GM18858 (cell line): ENCODE results near the gene HTR3C.
"Not testable (repeated sequence)": the region's sequence is repeated elsewhere in the genome, so short reads cannot be mapped to it uniquely, and the experiment has no call there.

ENCODE experiments used
- ATAC-seq: cut with Tn5 transposase; IDR thresholded peaks from one replicate; pipeline ENCODE4 v1.9.1; 2021; ENCODE audit not compliant: unreplicated experiment

HTR3C gene, protein sequence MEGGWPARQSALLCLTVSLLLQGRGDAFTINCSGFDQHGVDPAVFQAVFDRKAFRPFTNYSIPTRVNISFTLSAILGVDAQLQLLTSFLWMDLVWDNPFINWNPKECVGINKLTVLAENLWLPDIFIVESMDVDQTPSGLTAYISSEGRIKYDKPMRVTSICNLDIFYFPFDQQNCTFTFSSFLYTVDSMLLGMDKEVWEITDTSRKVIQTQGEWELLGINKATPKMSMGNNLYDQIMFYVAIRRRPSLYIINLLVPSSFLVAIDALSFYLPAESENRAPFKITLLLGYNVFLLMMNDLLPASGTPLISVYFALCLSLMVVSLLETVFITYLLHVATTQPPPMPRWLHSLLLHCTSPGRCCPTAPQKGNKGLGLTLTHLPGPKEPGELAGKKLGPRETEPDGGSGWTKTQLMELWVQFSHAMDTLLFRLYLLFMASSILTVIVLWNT

DNA sequence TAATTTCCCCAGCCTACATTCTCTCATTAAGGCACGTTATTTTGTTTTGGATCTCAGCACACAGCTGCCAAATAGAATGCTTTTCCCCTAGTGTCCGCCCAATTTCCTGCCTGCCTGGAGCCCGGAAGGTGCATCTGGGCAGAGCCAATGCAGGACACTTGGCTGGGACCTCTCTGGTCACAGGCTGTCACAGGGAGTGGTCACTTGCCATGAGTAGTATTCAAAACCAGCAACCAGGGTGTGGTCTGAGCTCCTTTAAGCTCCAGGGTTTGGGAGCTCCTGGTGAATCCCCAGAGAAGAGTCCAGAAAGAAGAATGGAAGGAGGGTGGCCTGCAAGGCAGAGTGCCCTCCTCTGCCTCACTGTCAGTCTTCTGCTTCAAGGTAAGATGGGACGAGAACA, at the start of gene HTR3C:
Gene HTR3C (plus strand): TSS at position 281 of the 400 bp plus-strand sequence. CDS start 34 bp downstream, at position 315.
- ATAC-seq: no peak

DNA sequence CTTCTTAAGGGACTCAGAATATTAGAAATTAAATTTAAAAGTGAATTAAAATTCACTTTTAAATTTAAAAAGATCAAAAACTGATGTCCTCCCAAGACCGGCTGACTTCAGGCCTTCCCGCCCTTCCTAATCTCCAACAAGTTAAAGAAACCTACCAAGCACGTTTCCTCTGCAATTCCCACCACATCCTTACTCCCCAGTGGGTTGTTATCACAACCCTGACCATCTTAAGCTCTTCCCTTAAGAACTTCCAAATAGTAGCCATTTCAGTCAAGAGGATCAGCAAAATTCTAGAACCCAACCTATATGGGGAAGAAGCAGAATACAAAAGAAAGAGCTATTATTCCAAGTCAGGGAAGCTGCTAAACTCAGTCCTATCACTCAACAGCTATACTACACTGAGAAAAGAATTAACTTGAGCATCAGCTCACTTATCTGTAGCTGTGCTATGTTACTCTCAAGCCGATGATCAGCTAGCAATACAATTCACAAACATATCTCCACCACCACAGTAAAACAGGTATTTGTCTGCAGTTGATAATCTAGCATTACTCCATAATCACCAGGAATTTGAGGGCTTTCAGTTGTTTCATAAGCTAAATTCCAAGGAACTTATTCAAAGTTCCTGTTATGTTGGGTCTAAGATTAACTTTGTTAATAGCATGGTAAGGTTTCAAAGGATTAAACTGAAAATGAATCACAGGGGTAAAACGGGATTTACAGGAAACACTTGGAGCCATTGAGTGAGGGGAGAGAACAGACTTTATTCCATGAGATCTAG, 49.5 kb upstream of the HTR3C start:
- no peak for ATAC-seq

DNA sequence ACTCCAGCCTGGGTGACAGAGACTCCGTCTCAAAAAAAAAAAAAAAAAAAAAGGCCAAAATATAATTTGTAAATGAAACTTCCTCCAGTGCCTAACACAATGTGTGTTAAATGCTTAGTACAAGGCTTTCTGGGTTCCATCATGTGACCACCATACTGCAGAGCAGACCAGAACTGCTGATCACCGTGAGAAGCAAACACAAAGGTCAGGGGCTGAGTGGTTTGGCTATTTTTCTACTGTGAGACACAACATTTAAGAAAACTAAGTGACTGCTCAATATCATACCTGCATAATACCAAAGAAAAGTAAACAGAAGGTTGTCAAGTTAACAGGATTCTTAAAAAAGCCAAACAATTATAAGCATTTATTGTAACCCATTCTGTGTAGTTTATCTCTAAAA, 48.4 kb upstream of the HTR3C start:
- no peak for ATAC-seq

DNA sequence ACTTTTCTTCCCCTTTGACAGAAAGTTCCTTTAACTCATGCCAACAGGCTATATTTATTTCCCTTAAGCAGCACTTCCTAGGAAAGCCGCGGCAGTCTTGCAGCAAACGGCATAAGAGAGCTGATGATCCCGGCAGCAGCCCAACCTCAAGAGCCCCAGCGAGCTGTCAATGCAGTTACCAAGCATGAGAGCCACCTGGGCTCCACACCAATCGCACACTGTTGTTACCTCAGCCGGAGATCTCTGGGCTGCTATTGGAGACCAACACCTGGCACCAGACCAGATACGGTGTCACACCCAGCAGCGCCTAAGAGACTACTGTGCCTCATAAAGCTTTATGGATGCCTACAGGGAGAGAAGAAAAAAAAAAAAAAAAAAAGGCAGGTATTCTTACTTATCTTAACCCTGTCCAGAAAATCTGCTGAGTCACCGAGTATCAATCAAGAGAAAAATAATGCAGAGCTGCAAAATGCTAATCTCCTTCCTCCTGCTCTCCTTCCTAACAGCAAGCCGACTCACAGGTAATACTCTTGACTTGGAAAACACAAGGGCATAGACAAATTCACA, 46.8 kb upstream of the HTR3C start:
- ATAC-seq: peak; percentile 71

DNA sequence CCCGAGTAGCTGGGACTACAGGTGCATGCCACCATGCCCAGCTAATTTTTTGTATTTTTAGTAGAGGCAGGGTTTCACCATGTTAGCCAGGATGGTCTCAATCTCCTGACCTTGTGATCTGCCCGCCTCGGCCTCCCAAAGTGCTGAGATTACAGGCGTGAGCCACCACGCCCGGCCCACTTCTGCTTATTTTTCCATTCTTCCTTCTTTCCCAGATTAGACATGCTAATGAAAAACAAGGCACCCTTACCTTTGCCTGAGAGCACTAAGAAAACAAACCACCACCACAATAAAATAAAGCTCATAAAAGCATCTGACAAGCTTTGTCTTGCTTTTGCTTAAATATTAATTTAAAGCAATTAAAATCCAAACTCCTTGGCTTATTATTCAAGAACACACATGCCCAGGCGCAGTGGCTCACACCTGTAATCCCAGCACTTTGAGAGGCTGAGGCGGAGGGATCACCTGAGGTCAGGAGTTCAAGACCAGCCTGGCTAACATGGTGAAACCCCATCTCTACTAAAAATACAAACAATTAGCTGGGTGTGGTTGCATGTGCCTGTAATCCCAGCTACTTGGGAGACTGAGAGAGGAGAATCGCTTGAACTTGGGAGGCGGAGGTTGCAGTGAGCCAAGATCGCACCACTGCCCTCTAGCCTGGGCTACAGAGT, 45.6 kb upstream of the HTR3C start:
- not testable (repeated sequence) for ATAC-seq

DNA sequence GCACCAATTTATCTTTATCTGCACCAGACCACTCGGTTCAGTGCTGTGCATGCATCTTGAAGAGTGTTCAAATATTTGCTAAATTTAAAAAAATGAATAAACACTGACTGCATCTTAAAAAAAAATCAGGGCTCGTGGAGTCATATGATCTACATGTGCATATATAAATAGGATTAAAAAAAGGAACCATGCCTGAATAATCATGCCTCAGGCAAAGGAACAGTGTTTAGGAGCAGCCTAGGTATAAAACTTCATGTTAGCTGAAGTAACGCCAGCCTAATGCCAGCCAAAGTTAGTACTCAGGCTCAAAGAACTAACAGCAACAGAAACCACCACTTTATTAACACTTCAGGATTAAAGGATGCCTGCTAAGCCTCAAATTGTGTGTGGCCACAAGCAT, 44.7 kb upstream of the HTR3C start:
- ATAC-seq: no peak

DNA sequence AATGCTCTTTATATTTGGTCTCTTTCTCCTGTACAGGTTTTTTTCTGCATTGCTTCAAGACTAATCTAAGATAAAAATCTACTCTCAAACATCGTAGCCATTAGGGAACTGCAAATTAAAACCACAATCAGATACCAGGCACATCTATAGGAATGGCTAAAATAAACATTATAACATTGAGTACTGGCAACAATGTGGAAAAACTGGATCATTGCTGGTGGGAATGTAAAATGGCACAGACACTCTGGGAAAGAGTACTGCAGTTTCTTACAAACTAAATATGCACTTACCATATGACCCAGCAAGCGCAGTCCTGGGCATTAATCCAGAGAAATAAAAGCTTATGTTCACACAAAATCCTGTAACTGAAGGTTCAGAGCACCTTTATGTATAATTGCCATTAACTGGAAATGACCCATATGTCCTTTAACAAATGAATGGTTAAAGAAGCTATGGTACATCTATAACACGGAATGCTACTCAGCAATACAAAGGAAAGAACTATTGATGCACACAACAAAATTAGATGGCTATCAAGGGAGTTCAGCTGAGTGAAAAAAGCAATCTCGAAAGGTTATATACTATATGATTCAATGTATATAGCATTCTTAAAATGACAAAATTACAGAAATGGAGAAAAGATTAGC, 41.5 kb upstream of the HTR3C start:
- ATAC-seq: no peak

DNA sequence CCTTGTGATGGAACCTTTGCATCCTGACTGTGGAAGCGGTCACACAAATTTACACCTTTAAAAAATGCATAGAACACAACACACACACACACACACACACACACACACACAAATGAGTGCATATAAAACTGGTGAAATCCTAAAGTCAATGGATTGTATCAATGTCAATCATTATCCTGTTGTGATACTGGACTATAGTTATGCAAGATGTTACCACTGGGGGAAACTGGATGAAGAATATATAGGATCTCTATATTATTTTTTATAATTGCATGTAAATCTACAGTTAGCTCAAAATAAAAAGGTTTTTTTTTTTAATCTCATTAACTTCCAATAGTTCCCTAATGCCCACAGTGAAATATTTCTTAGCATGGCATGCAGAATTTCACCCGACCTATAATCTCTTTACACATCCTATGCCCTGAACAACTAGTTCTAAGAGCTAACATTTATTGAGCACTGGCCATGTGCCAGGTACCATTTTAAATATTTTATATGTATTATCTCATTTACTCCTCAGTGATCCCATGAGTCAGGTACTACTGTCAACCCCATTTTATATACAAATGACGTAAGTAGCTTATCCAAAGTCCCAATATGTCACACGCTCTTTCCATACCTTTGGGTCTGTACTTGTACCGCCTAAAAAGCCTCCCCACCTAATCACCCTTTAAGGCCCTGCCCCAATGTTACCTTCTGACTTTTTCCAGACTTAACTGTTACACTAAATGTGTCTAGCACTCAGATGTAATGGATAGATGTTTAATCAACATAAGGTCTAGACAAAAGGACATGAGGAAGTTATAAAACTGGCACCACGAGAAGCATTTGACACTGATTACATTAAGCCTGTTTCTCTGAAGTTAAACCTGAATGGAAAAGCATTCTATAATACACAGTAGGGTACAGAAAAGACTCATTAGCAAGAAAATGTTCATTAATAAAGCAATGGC, 40.6 kb upstream of the HTR3C start:
- ATAC-seq: no peak

DNA sequence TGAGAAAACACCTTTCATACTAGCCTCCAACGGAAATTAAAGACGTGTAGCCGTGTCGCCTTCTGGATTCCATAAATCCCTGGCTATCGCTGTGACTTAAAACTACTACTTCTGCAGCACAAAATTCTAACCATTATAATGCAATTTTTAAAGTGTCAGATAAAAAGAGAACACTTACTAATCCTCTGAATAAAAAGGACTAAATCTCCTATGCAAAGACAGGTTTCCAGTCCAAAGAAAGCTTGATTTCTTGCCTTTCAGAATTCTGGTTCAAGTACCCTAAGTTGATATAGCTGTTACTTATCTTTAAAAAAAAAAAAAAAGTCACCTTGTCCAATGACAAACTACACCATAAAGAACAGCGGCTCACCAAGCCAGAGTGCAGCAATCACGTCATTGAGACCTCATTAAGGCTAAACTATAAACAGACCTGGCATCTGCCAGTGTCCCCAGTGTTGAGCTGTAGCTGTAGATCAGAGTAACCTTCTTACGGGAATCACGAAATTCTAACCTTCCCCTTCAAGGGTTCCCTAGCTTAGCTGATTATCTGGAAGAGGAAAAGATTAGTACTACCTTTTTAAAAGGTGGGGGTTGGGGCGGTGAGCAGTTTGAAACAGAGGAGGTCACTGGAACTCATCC, 37.3 kb upstream of the HTR3C start:
- ATAC-seq: no peak

DNA sequence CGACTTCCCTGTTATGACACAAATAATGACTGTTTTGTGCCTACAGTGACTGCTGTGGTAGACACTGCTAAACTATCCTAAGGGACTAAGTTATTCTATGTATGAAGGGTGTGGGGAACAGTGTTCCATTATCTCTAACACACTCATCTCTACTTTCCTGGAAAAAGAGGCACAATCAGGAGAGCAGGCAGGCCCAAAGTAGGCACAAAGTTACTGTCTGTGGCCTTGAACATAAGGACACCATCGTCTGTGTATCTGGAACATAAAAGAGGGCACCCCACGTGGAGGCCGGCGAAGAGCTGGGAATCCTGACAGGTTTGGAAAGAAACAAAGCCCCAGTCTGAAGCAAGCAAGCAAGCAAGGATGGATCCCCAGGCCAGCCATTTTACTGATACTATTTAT, 36.7 kb upstream of the HTR3C start:
- ATAC-seq: no peak

DNA sequence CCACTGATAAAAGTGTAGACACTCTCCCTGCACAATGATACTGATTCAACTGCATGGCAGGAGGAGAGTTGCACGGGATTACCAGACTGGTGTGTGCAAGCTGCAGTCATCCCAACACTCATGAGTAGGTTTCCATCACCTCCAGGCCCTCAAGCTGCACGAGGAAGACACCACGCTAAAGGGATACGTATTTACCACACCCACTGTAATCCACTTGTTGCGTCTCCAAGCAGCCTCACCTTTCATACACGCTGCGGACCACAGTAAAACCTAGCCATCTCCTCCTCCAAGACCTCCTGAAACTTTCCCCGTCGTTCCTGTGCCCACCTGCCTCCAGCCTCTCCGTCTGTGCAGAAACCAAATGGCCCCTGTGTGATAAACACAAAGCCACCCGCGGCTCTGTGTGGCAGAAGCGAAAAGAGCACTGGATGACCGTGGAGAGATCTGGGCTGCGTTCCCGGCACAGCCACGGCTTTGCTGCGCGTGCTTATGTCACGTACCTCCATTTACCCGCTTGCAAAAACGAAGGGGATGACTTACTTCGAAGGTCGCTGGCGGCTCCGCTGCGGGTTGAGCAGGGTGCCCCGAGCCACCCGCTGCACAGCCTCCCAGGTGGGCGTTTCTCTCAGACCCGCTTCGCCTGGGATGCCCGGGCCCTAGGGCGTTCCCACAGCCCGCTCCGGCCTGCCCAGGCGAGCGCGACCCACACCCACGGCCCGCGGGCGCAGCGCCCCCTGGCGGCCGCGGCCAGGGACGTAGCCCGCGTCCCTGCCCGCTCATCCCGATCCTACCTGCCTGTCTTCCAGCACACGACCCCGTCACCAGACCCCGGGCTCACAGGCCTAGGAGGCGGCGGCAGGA, 35.8 kb upstream of the HTR3C start:
- ATAC-seq: peak; percentile 17

DNA sequence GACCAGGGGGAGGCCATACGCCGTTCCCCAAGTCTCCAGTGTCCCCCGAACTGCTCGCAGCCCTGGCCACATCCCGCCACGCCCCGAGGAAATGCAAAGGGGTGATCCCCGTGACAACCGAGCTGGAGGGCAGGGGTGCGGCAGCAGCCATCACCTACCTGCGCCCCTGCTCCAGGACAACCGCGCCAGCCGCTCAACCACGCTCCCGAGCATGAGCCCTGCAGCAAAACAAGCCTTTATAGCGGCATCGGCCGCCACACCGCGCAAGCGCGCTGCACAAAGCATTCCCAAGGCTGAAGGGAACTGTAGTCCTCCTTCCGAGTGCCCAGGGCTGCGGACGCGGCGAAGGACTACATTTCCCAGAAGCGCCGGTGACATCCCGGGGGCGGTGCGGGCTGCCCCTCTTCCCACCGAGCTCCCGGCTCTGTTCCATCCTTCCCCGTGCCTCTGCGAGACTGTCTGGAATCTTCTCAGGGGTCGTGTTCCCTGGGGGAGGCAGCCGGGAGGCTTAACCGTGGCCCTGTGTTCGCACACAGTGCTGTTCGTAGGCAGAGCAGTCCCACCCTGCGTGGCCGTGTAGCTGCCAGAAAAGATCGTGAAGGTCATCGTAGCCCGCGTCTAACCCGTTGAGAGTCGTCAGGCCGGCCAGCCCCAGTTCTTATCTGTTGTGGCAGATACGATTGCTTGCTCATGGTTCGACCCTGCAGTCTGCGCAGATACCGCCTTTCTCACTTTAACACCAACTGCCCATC, 35.0 kb upstream of the HTR3C start, which contains the start of gene ABCC5:
Gene ABCC5 (minus strand): TSS at position 213 of the 752 bp plus-strand sequence. CDS start 3,492 bp downstream, outside the sequence.
- peak; percentile 88 for ATAC-seq

DNA sequence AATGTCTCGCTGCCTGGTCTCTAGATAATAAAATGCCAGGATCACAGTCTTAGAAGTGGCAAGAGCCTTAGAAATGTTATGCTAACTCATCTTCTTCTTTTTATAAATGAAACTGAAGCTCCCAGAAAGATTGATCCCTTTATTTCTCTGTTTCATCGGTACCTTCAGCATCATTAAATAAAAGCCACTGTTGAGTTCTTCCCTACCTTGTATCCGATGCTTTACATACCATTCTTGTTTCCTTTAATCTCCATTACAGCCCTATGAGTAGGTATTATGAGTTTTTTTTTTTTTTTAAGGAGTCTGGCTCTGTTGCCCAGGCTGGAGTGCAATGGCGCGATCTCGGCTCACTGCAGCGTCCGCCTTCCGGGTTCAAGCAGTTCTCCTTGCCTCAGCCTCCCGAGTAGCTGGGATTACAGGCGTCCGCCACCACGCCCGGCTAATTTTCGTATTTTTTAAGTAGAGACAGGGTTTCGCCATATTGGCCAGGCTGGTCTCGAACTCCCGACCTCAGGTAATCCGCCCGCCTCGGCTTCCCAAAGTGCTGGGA, 34.3 kb upstream of the HTR3C start:
- ATAC-seq: no peak

DNA sequence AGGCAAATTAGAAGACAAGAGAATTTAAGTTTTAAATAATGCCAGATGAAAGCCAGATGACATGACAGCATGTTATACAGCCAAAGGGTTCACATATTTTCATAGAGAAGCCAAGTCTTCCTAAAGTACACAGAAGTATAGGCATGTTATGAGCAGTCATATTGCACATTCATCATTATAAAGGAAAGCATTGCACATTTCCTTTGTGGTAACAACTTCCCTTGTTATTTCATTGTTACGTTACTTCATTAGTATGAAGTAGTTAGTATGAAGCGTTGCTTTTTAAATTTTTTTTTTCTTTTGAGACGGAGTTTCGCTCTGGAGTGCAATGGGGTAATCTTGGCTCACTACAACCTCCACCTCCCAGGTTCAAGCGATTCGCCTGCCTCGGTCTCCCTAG, 30.5 kb upstream of the HTR3C start:
- no peak for ATAC-seq

DNA sequence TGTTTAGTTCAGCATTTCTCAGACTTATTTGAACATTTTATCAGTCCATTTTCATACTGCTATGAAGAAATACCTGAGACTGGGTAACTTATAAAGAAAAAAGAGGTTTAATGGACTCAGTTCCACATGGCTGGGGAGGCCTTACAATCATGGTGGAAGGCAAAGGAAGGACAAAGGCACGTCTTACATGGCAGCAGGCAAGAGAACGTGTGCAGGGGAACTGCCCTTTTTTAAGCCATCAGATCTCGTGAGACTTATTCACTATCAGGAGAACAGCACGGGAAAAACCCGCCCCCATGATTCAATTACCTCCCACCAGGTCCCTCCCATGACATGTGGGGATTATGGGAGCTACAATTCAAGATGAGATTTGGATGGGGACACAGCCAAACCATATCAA, 27.6 kb upstream of the HTR3C start:
- ATAC-seq: not testable (repeated sequence)

DNA sequence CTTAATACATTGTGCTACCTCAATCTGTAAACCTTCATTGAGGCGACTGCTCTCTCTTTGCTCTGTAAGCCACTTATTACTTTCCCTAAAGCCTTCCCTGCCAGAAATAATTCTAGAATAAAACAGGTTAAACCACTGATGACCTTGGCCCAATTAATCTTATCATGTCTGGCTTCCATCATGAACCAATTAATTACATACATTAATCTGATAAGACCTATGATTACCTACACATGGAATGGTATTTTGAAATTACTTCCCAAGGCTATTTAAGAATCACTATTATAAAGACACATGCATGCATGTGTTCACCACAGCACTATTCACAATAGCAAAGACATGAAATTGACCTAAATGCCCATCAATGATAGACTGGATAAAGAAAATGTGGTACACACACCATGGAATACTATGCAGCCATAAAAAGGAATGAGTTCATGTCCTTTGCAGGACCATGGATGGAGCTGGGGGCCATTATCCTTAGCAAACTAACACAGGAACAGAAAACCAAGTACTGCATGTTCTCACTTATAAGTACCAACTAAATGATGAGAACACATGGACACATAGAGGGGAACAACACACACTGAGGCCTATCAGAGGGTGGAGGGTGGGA, 24.5 kb upstream of the HTR3C start:
- ATAC-seq: not testable (repeated sequence)

DNA sequence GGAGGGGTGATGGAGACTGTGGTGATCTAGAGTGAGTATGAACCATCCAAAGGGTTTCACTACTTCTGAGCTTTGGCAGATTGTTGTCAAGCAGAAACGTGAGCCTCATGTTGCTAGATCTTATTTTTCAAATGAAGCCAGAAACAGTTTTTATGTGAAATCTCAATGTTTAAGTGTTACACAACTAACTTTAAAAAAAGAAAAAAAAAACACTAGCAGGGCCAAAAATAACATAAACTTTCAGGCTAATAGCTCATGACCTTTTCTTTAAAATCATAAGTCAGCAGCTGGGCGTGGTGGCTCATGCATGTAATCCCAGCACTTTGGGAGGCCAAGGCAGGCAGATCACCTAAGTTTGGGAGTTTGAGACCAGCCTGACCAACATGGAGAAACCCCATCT, 23.4 kb upstream of the HTR3C start:
- no peak for ATAC-seq
